HCT116 (cell line): ENCODE measurements around the gene IL1F10. TPM values are rescaled to one million over a fixed set of nuclear protein-coding genes. Genes with fewer than 3 reads are reported as not detected.

Experiments used
- ATAC-seq: fragments of 200-7000 bp; cut with Tn5 transposase; 2 replicates; pipeline ENCODE4 v1.9.1; 2020; ENCODE audit warnings: mild to moderate bottlenecking, moderate library complexity
- BruUV-seq: library from RNA; stranded (reverse); fragments of 400-500 nt; replicated peaks from 2 replicates; lab custom pipeline; 2021; lab: Mats Ljungman, UMichigan
- CTCF ChIA-PET: fragments of 300-600 bp; sonication (Branson Sonifier 250); formaldehyde crosslinking; loops from one replicate; lab custom pipeline; 2021; ENCODE audit warnings: antibody characterized with exemption; lab: Charles Lee
- POLR2A ChIA-PET: fragments of 300-600, 350-600 bp; sonication (Branson Sonifier 250); formaldehyde crosslinking; loops from one replicate; lab custom pipeline; 2021; ENCODE audit warnings: antibody characterized with exemption; lab: Charles Lee
- RAD21 ChIA-PET, 2 experiments: fragments of 300-600 bp; sonication (Branson Sonifier 250); formaldehyde crosslinking; loops; one replicate each; lab custom pipeline; 2023; ENCODE audit warnings: low total read pairs in 2 of 2; ENCODE audit not compliant: uncharacterized antibody in 2 of 2, unreplicated experiment in 2 of 2, low non-redundant PET in 1 of 2; lab: Charles Lee
- DNase-seq: peaks from one replicate; pipeline ENCODE4 v3.0.0-alpha.2; 2010; ENCODE audit warnings: low read depth, low spot score
- H2AFZ ChIP-seq: fragments of 200-600 bp; shearing (Covaris generic), sonication (generic); 2 replicates; pipeline ENCODE4 v1.6.1; 2017; ENCODE audit warnings: low read depth, mixed run types, mixed read lengths, antibody characterized with exemption, low read length; ENCODE audit not compliant: poor library complexity, severe bottlenecking
- H3K27ac ChIP-seq: 2 replicates; pipeline ENCODE4 v1.5.1; 2012; ENCODE audit warnings: low read depth, low read length
- H3K27me3 ChIP-seq: fragments of 200-600 bp; sonication (generic); 2 replicates; pipeline ENCODE4 v1.6.1; 2016; ENCODE audit warnings: mixed run types, low read length, mixed read lengths; ENCODE audit not compliant: insufficient read depth
- H3K36me3 ChIP-seq, 2 experiments: fragments of 200-500 bp in 1 of 2; fragments of 200-600 bp in 1 of 2; sonication (Bioruptor generic) in 1 of 2; sonication (generic) in 1 of 2; 2 replicates each; pipeline versions ENCODE4 v1.5.1 to v1.6.1; 2014 to 2016; ENCODE audit warnings: low read length in 2 of 2, inconsistent platforms in 1 of 2, mixed read lengths in 1 of 2, mixed run types in 1 of 2; ENCODE audit not compliant: insufficient read depth in 2 of 2, control insufficient read depth in 1 of 2
- H3K4me1 ChIP-seq, 2 experiments: fragments of 200-600 bp in 1 of 2; sonication (generic) in 1 of 2; 2 replicates each; pipeline versions ENCODE4 v1.5.1 to v1.6.1; 2012 to 2017; ENCODE audit warnings: low read length in 2 of 2, inconsistent platforms in 1 of 2, mild to moderate bottlenecking in 1 of 2, mixed read lengths in 1 of 2, mixed run types in 1 of 2, moderate library complexity in 1 of 2; ENCODE audit not compliant: insufficient read depth in 2 of 2, control insufficient read depth in 1 of 2
- H3K4me2 ChIP-seq: fragments of 200-600 bp; sonication (generic); 2 replicates; pipeline ENCODE4 v1.6.1; 2017; ENCODE audit warnings: mixed run types, low read length, mixed read lengths
- H3K4me3 ChIP-seq, 2 experiments: fragments of 200-600 bp in 1 of 2; sonication (generic) in 1 of 2; replicated peaks in 1 of 2; 2 replicates each; pipeline ENCODE4 v1.5.1; 2011 to 2016; ENCODE audit warnings: low read length in 2 of 2, control low read depth in 1 of 2, low read depth in 1 of 2, mild to moderate bottlenecking in 1 of 2, mixed read lengths in 1 of 2, mixed run types in 1 of 2
- H3K79me2 ChIP-seq: fragments of 200-600 bp; sonication (generic); 2 replicates; pipeline ENCODE4 v1.6.1; 2017; ENCODE audit warnings: mild to moderate bottlenecking, mixed run types, low read length, moderate library complexity, mixed read lengths; ENCODE audit not compliant: insufficient read depth
- H3K9ac ChIP-seq: fragments of 200-600 bp; sonication (generic); 2 replicates; pipeline ENCODE4 v1.6.1; 2016; ENCODE audit warnings: low read length, mixed read lengths
- H3K9me2 ChIP-seq: fragments of 200-600 bp; sonication (generic), shearing (Covaris generic); 2 replicates; pipeline ENCODE4 v1.6.1; 2017; ENCODE audit warnings: mixed run types, mild to moderate bottlenecking, moderate library complexity; ENCODE audit not compliant: insufficient read depth
- H3K9me3 ChIP-seq, 2 experiments: fragments of 200-500 bp in 1 of 2; fragments of 200-600 bp in 1 of 2; sonication (Bioruptor generic) in 1 of 2; sonication (generic) in 1 of 2; 2 replicates each; pipeline ENCODE4 v1.6.1; 2014 to 2017; ENCODE audit warnings: low read length in 2 of 2, mixed read lengths in 2 of 2, inconsistent platforms in 1 of 2, low read depth in 1 of 2, mild to moderate bottlenecking in 1 of 2, mixed run types in 1 of 2, moderate library complexity in 1 of 2; ENCODE audit not compliant: control insufficient read depth in 1 of 2, insufficient read depth in 1 of 2
- H4K20me1 ChIP-seq: fragments of 200-600 bp; sonication (generic), shearing (Covaris generic); 2 replicates; pipeline ENCODE4 v1.6.1; 2017; ENCODE audit warnings: mixed run types, mild to moderate bottlenecking, moderate library complexity; ENCODE audit not compliant: insufficient read depth
- CBX3 ChIP-seq: IDR thresholded peaks from 2 replicates; pipeline ENCODE4 v1.6.1; 2012; ENCODE audit warnings: low read depth
- CEBPB ChIP-seq: IDR thresholded peaks from 2 replicates; pipeline ENCODE4 v1.6.1; 2012; ENCODE audit warnings: low read depth
- EGR1 ChIP-seq: IDR thresholded peaks from 2 replicates; pipeline ENCODE4 v1.6.1; 2012; ENCODE audit warnings: low read depth
- EZH2phosphoT487 ChIP-seq: fragments of 200-600 bp; IDR thresholded peaks from 2 replicates; pipeline ENCODE4 v1.6.1; 2018; ENCODE audit warnings: antibody characterized with exemption, borderline replicate concordance
- JUND ChIP-seq: IDR thresholded peaks from 2 replicates; pipeline ENCODE4 v1.6.1; 2012
- MAX ChIP-seq: IDR thresholded peaks from 2 replicates; pipeline ENCODE4 v1.6.1; 2012
- POLR2AphosphoS5 ChIP-seq: IDR thresholded peaks from 2 replicates; pipeline ENCODE4 v1.6.1; 2011; ENCODE audit warnings: mild to moderate bottlenecking, low read depth, low read length, moderate library complexity
- REST ChIP-seq: IDR thresholded peaks from 2 replicates; pipeline ENCODE4 v1.6.1; 2012; ENCODE audit warnings: low read depth
- SIN3A ChIP-seq: IDR thresholded peaks from 2 replicates; pipeline ENCODE4 v1.6.1; 2012; ENCODE audit warnings: low read depth
- SP1 ChIP-seq: IDR thresholded peaks from 2 replicates; pipeline ENCODE4 v1.6.1; 2012; ENCODE audit warnings: low read depth
- TCF7L2 ChIP-seq: IDR thresholded peaks from 2 replicates; pipeline ENCODE4 v1.7.0; 2011; ENCODE audit warnings: borderline replicate concordance, inconsistent platforms; ENCODE audit not compliant: insufficient read depth, insufficient read length; ENCODE audit errors: extremely low read depth
- YY1 ChIP-seq: IDR thresholded peaks from 2 replicates; pipeline ENCODE4 v1.6.1; 2011; ENCODE audit warnings: low read length, low read depth, moderate library complexity, mild to moderate bottlenecking; ENCODE audit not compliant: insufficient replicate concordance; ENCODE audit errors: extremely low read depth
- ZFX ChIP-seq: fragments of 450-650 bp; IDR thresholded peaks from 2 replicates; pipeline ENCODE4 v1.6.1; 2017
- intact Hi-C: fragments of 100-400 bp; cut with micrococcal nuclease; formaldehyde crosslinking; loops from 2 replicates; pipeline ENCODE4 v1.10.0; 2022
- total RNA-seq: library from RNA; stranded (reverse); gene quantifications from one replicate; pipeline ENCODE4 v1.2.1, GENCODE V29; 2021; ENCODE audit not compliant: unreplicated experiment

IL1F10 gene
- total RNA-seq, 1 experiment from 2014 or later, result not detected

- no peaks in the 10 kb centered on the region for H3K9me3 ChIP-seq
- H3K9ac ChIP-seq, result no peak overlapping the region
- H3K27ac ChIP-seq, result no peak overlapping the region
- BruUV-seq, result no TSS peak
- CTCF ChIA-PET, result interaction anchor here (1.5 kb wide), 1 partner anchor 8 kb away, joined by 6 read pairs; no protein-coding TSS in a partner anchor
- H4K20me1 ChIP-seq, result no peaks in the 10 kb centered on the region
- intact Hi-C loops, result no loop called here
- DNase-seq (no peak), ATAC-seq (no peak)
- H3K4me2 ChIP-seq, result no peak overlapping the region
- no peaks in the 10 kb centered on the region for H3K79me2 ChIP-seq
- H3K4me1 ChIP-seq, result no peaks in the 10 kb centered on the region
- H3K4me3 ChIP-seq, result no peak overlapping the region
- H3K36me3 ChIP-seq, result no peaks in the 10 kb centered on the region
- H3K9me2 ChIP-seq, result no peaks in the 10 kb centered on the region
- TF ChIP-seq TCF7L2 (no peak), CBX3 (no peak), JUND (no peak), CEBPB (no peak), MAX (no peak), YY1 (no peak), REST (no peak), ZFX (no peak), SIN3A (no peak), EZH2phosphoT487 (no peak), SP1 (no peak), POLR2AphosphoS5 (no peak), EGR1 (no peak)
- TF ChIP-seq, all 23 proteins: peak for 0
- no peaks in the 10 kb centered on the region; the same call in 1 of the 2 replicates for H3K27me3 ChIP-seq
- ChIA-PET POLR2A (no interaction called here), RAD21 (no interaction called here)
- no peak overlapping the region for H2AFZ ChIP-seq
These were observed 20.6 kb downstream of the IL1F10 start for GRCh38 chr2:113088213-113088992.
